ENCODE results near the gene BOC.

GRCh38 chr3:113271594-113272384, 60.4 kb downstream of the BOC start:
- TF ChIP-seq CTCF (IDR thresholded peaks at IDR 0.05) (no peak), POLR2A (IDR thresholded peaks at IDR 0.05) (no peak)
